GM18517 (cell line): Measurements from ENCODE around the gene SLC44A2.
A peak's percentile ranks its signal among the peaks of the same experiment; 100 is the strongest.
"Not testable (repeated sequence)": the region's sequence is repeated elsewhere in the genome, so short reads cannot be mapped to it uniquely, and the experiment has no call there.

Source experiments
- ATAC-seq: cut with Tn5 transposase; IDR thresholded peaks from one replicate; pipeline ENCODE4 v1.9.1; 2021; ENCODE audit warnings: mild to moderate bottlenecking, moderate library complexity; ENCODE audit not compliant: unreplicated experiment

Gene SLC44A2

GRCh38 chr19:10648360-10648759 lies 23.0 kb downstream of the SLC44A2 start:
- ATAC-seq, result no peak

- ATAC-seq, result no peak
Measured at GRCh38 chr19:10651851-10652250, 26.5 kb downstream of the SLC44A2 start.

- ATAC-seq, result no peak
Measured at GRCh38 chr19:10653482-10653731, 28.1 kb downstream of the SLC44A2 start.

- peak; percentile 84 for ATAC-seq
Measured at GRCh38 chr19:10653732-10654609, 28.6 kb downstream of the SLC44A2 start, which contains the start of gene ILF3. TSS of gene ILF3 (plus strand) at chr19:10654346. CDS start at chr19:10670606, 16,260 bp downstream.

- no peak for ATAC-seq
Measured at GRCh38 chr19:10654610-10655456, 29.5 kb downstream of the SLC44A2 start.

GRCh38 chr19:10655457-10656312 lies 30.3 kb downstream of the SLC44A2 start:
- ATAC-seq, result no peak

GRCh38 chr19:10660346-10660745 lies 35.0 kb downstream of the SLC44A2 start:
- no peak for ATAC-seq

- no peak for ATAC-seq
Measured at GRCh38 chr19:10661946-10662345, 36.6 kb downstream of the SLC44A2 start.

GRCh38 chr19:10662384-10663251 lies 37.3 kb downstream of the SLC44A2 start:
- ATAC-seq, result no peak

GRCh38 chr19:10663252-10663563 lies 37.9 kb downstream of the SLC44A2 start:
- not testable (repeated sequence) for ATAC-seq

- no peak for ATAC-seq
Measured at GRCh38 chr19:10667867-10668266, 42.5 kb downstream of the SLC44A2 start.

GRCh38 chr19:10669246-10669645 lies 43.9 kb downstream of the SLC44A2 start:
- ATAC-seq, result no peak

- ATAC-seq, result no peak
Measured at GRCh38 chr19:10670182-10670581, 44.8 kb downstream of the SLC44A2 start.

- ATAC-seq, result no peak
Measured at GRCh38 chr19:10670876-10671804, 45.8 kb downstream of the SLC44A2 start.

GRCh38 chr19:10671922-10672321 lies 46.6 kb downstream of the SLC44A2 start:
- ATAC-seq, result not testable (repeated sequence)

GRCh38 chr19:10675214-10675613 lies 49.9 kb downstream of the SLC44A2 start:
- ATAC-seq, result not testable (repeated sequence)

GRCh38 chr19:10677751-10678150 lies 52.4 kb downstream of the SLC44A2 start:
- ATAC-seq, result no peak

- no peak for ATAC-seq
Measured at GRCh38 chr19:10678813-10679212, 53.5 kb downstream of the SLC44A2 start.

- no peak for ATAC-seq
Measured at GRCh38 chr19:10679743-10680142, 54.4 kb downstream of the SLC44A2 start.
